B cell (primary cell): ENCODE data around the gene IRS2. TPM values are rescaled to one million over a fixed set of nuclear protein-coding genes. Genes with fewer than 3 reads are reported as not detected.

Experiments
- ATAC-seq: fragments of 200-7000 bp; cut with Tn5 transposase; one replicate; pipeline ENCODE4 v1.10.0; 2021; ENCODE audit warnings: low read depth, mild to moderate bottlenecking, moderate number of reproducible peaks, moderate library complexity
- CTCF ChIA-PET: fragments of 350-600 bp; sonication (Branson Sonifier 250); formaldehyde crosslinking; loops from one replicate; lab custom pipeline; 2021; ENCODE audit warnings: antibody characterized with exemption, inconsistent platforms; lab: Charles Lee
- POLR2A ChIA-PET: fragments of 350-600 bp; sonication (Branson Sonifier 250); formaldehyde crosslinking; loops from one replicate; lab custom pipeline; 2021; ENCODE audit warnings: antibody characterized with exemption; lab: Charles Lee
- DNase-seq: peaks from one replicate; pipeline ENCODE4 v3.0.0; 2013
- H2AFZ ChIP-seq: 2 replicates; pipeline ENCODE4 v1.6.1; 2012; ENCODE audit warnings: mild to moderate bottlenecking, low read depth, low read length; ENCODE audit not compliant: insufficient read depth, poor library complexity, severe bottlenecking
- H3K27ac ChIP-seq, 2 donors: 1 replicate in 1 of 2; 2 replicates in 1 of 2; pipeline ENCODE4 v1.5.1; 2012 to 2013; ENCODE audit warnings: low read length in 2 of 2, mild to moderate bottlenecking in 2 of 2, moderate library complexity in 1 of 2
- H3K27me3 ChIP-seq, 4 experiments: fragments of 200-600 bp in 1 of 4; sonication (generic) in 1 of 4; replicated peaks in 1 of 4; 1 replicate in 2 of 4; 2 replicates in 2 of 4; pipeline versions ENCODE4 v1.6.1 to v1.7.0; 2013 to 2016; ENCODE audit warnings: low read length in 3 of 4, mild to moderate bottlenecking in 2 of 4, mixed read lengths in 1 of 4, moderate library complexity in 1 of 4; ENCODE audit not compliant: insufficient read depth in 4 of 4, control insufficient read depth in 3 of 4; ENCODE audit errors: control extremely low read depth in 1 of 4
- H3K36me3 ChIP-seq, 2 experiments: replicated peaks in 1 of 2; 1 replicate in 1 of 2; 2 replicates in 1 of 2; pipeline versions ENCODE4 v1.6.1 to v1.7.1; 2013; ENCODE audit warnings: low read length in 1 of 2; ENCODE audit not compliant: insufficient read depth in 2 of 2, control insufficient read depth in 1 of 2; ENCODE audit errors: control extremely low read depth in 1 of 2, extremely low read depth in 1 of 2
- H3K4me1 ChIP-seq, 2 donors: fragments of 200-600 bp in 1 of 2; sonication (generic) in 1 of 2; 1 replicate in 1 of 2; 2 replicates in 1 of 2; pipeline versions ENCODE4 v1.5.1 to v1.6.1; 2013 to 2017; ENCODE audit warnings: low read length in 2 of 2; ENCODE audit not compliant: control insufficient read depth in 2 of 2, insufficient read depth in 2 of 2
- H3K4me2 ChIP-seq: replicated peaks from 2 replicates; pipeline ENCODE3; 2012; ENCODE audit warnings: mild to moderate bottlenecking, low read depth, low read length; ENCODE audit not compliant: poor library complexity, severe bottlenecking
- H3K4me3 ChIP-seq, 5 experiments: fragments of 200-600 bp in 1 of 5; sonication (generic) in 1 of 5; 1 replicate in 3 of 5; 2 replicates in 2 of 5; pipeline versions ENCODE4 v1.5.1 to v1.7.0; 2011 to 2016; ENCODE audit warnings: low read length in 4 of 5, mild to moderate bottlenecking in 4 of 5, low read depth in 2 of 5, control low read depth in 1 of 5, moderate library complexity in 1 of 5; ENCODE audit not compliant: insufficient read depth in 1 of 5; ENCODE audit errors: control extremely low read depth in 1 of 5, extremely low read depth in 1 of 5
- H3K79me2 ChIP-seq: fragments of 200-600 bp; sonication (generic); one replicate; pipeline ENCODE4 v1.6.0; 2016; ENCODE audit warnings: low read length; ENCODE audit not compliant: control insufficient read depth, insufficient read depth
- H3K9ac ChIP-seq: fragments of 200-600 bp; sonication (generic); 2 replicates; pipeline ENCODE4 v1.6.1; 2017; ENCODE audit warnings: mild to moderate bottlenecking, low read length, moderate library complexity
- H3K9me3 ChIP-seq, 3 donors: one replicate each; pipeline versions ENCODE4 v1.6.1 to v1.7.1; 2013; ENCODE audit warnings: low read length in 2 of 3; ENCODE audit not compliant: control insufficient read depth in 2 of 3, insufficient read depth in 1 of 3; ENCODE audit errors: control extremely low read depth in 1 of 3
- H4K20me1 ChIP-seq: 2 replicates; pipeline ENCODE4 v1.6.0; 2012; ENCODE audit warnings: mild to moderate bottlenecking, low read length; ENCODE audit not compliant: insufficient read depth, control insufficient read depth, poor library complexity, severe bottlenecking
- H3K27ac Mint-ChIP-seq: one replicate; pipeline ENCODE4 v1.8.0; 2021; ENCODE audit warnings: mixed read lengths
- H3K27me3 Mint-ChIP-seq: one replicate; pipeline ENCODE4 v1.8.0; 2021; ENCODE audit warnings: mixed read lengths
- H3K4me1 Mint-ChIP-seq: one replicate; pipeline ENCODE4 v1.8.0; 2021; ENCODE audit warnings: mixed read lengths
- H3K4me3 Mint-ChIP-seq: one replicate; pipeline ENCODE4 v1.8.0; 2021; ENCODE audit warnings: mixed read lengths
- H3K9me3 Mint-ChIP-seq: one replicate; pipeline ENCODE4 v1.8.0; 2022; ENCODE audit warnings: mixed read lengths; ENCODE audit not compliant: insufficient read depth
- EZH2 ChIP-seq: IDR thresholded peaks from 2 replicates; pipeline ENCODE4 v1.6.1; 2012; ENCODE audit warnings: borderline replicate concordance, low read depth, mild to moderate bottlenecking, moderate library complexity, low read length; ENCODE audit not compliant: insufficient read depth, poor library complexity, severe bottlenecking
- WGBS: methylation state at CpG from one replicate; pipeline ENCODE4 v1.1.5; 2013; ENCODE audit warnings: missing lambda C conversion rate; ENCODE audit not compliant: insufficient coverage; 5-methylcytosine and 5-hydroxymethylcytosine counted together
- intact Hi-C: fragments of 100-400 bp; cut with micrococcal nuclease; formaldehyde crosslinking; loops from one replicate; pipeline ENCODE4 v1.10.0; 2022
- polyA plus RNA-seq: library from polyadenylated mRNA; depleted of rRNA; stranded (reverse); fragments of >200 nt; gene quantifications from 2 replicates; pipeline ENCODE4 v1.2.3, GENCODE V29; 2012
- total RNA-seq, 2 donors: library from RNA; stranded (reverse); fragments of 120-200 nt in 1 of 2; gene quantifications; 1 replicate in 1 of 2; 2 replicates in 1 of 2; pipeline versions ENCODE4 v1.2.3 to v1.2.4, GENCODE V29; 2013 to 2022
- TF ChIP-seq, protein P1 (sequence below): fragments of 200-600 bp; IDR thresholded peaks from one replicate; pipeline ENCODE4 v1.8.0; 2022; ENCODE audit warnings: antibody characterized with exemption, mild to moderate bottlenecking

The IRS2 gene
- total and polyA plus RNA-seq, 2 donors (not counting 1 experiment from before 2014, with no cell fraction given) = 5.8 to 26.9 TPM

DNA sequence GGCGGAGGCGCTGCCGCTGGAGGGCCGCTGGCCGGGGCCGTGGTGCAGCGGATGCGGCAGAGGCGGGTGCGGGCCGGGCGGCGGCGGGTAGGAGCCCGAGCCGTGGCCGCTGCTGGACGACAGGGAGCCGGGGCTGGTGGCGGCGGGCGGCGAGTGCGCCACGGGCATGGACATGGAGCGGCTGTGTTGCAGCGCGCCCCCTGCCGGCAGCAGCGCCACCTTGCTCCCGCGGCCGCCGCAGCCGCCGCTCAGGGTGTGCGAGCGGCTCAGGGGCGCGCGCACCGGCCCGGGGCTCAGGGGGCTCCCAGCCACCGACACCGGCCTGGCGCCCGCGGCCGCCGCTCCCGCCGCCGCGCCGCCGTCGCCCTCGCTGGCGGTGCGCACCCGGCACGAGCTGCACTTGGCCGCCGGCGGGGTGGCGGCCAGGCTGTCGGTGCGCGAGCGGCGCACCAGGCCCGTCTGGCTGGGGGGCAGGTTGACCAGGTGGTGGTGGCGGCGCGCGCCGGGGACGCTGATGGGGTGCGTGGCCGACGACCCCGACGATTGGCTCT lies 1.7 kb downstream of the IRS2 start:
- H3K9me3 ChIP-seq = peaks cover 0 to 16% (median 0%) of the 10 kb centered on the region in 3 donors
- TF ChIP-seq EZH2 = no peak
- TF ChIP-seq, protein P1, sequence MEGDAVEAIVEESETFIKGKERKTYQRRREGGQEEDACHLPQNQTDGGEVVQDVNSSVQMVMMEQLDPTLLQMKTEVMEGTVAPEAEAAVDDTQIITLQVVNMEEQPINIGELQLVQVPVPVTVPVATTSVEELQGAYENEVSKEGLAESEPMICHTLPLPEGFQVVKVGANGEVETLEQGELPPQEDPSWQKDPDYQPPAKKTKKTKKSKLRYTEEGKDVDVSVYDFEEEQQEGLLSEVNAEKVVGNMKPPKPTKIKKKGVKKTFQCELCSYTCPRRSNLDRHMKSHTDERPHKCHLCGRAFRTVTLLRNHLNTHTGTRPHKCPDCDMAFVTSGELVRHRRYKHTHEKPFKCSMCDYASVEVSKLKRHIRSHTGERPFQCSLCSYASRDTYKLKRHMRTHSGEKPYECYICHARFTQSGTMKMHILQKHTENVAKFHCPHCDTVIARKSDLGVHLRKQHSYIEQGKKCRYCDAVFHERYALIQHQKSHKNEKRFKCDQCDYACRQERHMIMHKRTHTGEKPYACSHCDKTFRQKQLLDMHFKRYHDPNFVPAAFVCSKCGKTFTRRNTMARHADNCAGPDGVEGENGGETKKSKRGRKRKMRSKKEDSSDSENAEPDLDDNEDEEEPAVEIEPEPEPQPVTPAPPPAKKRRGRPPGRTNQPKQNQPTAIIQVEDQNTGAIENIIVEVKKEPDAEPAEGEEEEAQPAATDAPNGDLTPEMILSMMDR = peak; percentile 44
- no peak for ATAC-seq
- Mint-ChIP-seq H3K4me3 (peak overlapping the region; percentile 77), H3K9me3 (no peaks in the 10 kb centered on the region), H3K27ac (peak overlapping the region; percentile 81), H3K4me1 (peaks cover 26% of the 10 kb centered on the region), H3K27me3 (peaks cover 5% of the 10 kb centered on the region)
- intact Hi-C loops = loop anchor here (5.0 to 10.0 kb wide), 5 partner anchors 622 to 1567 kb away; partner anchors contain the start of genes ABHD13, ING1 and LIG4
- peaks cover 27% of the 10 kb centered on the region for H3K79me2 ChIP-seq
- POLR2A ChIA-PET = no interaction called here
- H3K9ac ChIP-seq = peak overlapping the region; percentile 63
- H3K4me1 ChIP-seq = peaks cover 11 to 21% of the 10 kb centered on the region in 2 donors
- H3K36me3 ChIP-seq = no peaks in the 10 kb centered on the region
- 12% methylated on average over 83 of the region's 83 CpGs for WGBS
- peak overlapping the region; percentile 51 for H2AFZ ChIP-seq
- H4K20me1 ChIP-seq = peaks cover 51% of the 10 kb centered on the region
- no peak overlapping the region for H3K27ac ChIP-seq
- peaks cover 0 to 7% (median 0%) of the 10 kb centered on the region in 4 experiments for H3K27me3 ChIP-seq
- H3K4me2 ChIP-seq = peak overlapping the region; percentile 97
- peak overlapping the region; percentile 32 to 62 (median 50) for H3K4me3 ChIP-seq
- peak; percentile 75 for DNase-seq
- CTCF ChIA-PET = interaction anchor here (0.7 to 1.4 kb wide), 4 partner anchors 9 to 823 kb away, joined by 3 to 5 read pairs (median 4); no protein-coding TSS in a partner anchor
